ENCODE measurements around the gene TEX12.

DNA sequence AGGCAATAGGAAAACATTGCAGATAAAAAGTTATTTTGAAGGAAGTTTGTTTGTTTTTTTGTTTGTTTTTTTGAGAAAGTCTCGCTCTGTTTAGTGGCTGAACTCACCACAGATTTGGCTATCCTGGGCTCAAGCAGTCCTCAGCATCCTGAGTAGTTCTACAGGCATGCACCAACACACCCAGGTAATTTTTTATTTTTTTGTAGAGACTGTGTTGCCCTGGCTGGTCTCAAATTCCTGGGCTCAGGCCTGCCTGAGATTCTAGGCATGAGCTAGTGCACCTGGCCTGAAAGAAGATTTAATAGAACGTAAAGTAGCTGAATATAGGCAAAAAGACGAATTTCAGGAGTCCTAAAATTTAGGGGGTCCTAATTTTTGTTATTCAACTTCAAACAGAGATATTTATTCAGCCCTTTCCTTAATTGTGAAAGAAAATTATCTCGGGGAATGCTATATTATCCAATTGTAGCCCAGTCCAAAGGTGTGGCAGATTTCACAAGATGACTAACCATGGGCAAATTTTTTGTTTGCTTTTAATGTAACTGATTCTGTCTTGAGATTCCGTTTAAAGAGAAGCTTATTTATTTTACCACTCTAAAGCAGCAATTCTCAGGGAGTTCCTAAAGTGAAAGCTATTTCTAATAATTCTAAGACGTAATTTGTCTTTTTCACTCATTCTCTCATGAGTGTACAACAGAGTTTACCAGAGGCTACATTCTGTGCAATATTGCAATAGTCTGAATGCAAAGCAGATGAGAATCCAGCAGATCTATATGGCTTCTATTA lies 4.2 kb upstream of the TEX12 start:
- TF ChIP-seq CTCF (IDR thresholded peaks at IDR 0.05) (no peak), POLR2A (IDR thresholded peaks at IDR 0.05) (no peak)

Measured in body of pancreas (tissue), 4 donors.